GM12892 (cell line): ENCODE data around the gene MERTK.

ENCODE experiments used
- POLR2A ChIP-seq: IDR thresholded peaks from 2 replicates; pipeline ENCODE4 v1.6.1; 2011; ENCODE audit warnings: low read depth, low read length, control low read depth
- POLR2AphosphoS5 ChIP-seq: IDR thresholded peaks from 2 replicates; pipeline ENCODE4 v1.6.1; 2011; ENCODE audit warnings: low read depth, low read length, control low read depth
- TAF1 ChIP-seq: IDR thresholded peaks from 2 replicates; pipeline ENCODE4 v1.6.1; 2011; ENCODE audit warnings: low read depth, mild to moderate bottlenecking, control low read depth, low read length, borderline replicate concordance

DNA sequence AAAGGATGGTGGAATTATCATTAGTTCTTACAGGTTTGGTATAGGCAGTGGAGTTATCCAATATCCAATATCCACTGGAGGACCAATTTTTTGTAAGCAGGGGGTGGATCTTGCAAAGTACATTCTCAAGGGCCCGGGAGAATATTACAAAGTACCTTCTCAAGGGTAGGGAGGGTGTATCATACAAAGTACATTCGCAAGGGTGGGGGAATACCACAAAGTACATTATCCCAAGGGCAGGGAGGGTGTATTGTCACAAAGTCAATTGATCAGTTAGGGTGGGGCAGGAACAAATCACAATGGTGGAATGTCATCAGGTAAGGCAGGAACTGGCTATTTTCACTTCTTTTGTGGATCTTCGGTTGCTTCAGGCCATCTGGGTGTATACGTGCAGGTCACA is 101.4 kb downstream of the MERTK start:
- TF ChIP-seq TAF1 (no peak), POLR2AphosphoS5 (no peak), POLR2A (no peak)
